HEK293 (cell line): Measurements from ENCODE around the gene VAV2.

ENCODE experiments used
- CTCF ChIA-PET: fragments of 350-600 bp; formaldehyde crosslinking; extraction: SDS; loops from one replicate; lab custom pipeline; 2021; ENCODE audit warnings: antibody characterized with exemption; lab: Yijun Ruan, JAX
- POLR2A ChIA-PET: fragments of 300-600 bp; formaldehyde crosslinking; extraction: SDS; loops from one replicate; lab custom pipeline; 2020; ENCODE audit warnings: antibody characterized with exemption, inconsistent platforms; lab: Yijun Ruan, JAX
- H3K27ac ChIP-seq: fragments of 200-500 bp; sonication (Bioruptor generic); 2 replicates; pipeline ENCODE4 v1.5.1; 2014; ENCODE audit warnings: low read depth, low read length, control low read depth, inconsistent platforms; ENCODE audit errors: extremely low read depth
- H3K36me3 ChIP-seq, 2 experiments: fragments of 200-500 bp in 1 of 2; sonication (Bioruptor generic) in 1 of 2; 1 replicate in 1 of 2; 2 replicates in 1 of 2; pipeline ENCODE4 v1.5.1; 2014 to 2017; ENCODE audit warnings: inconsistent platforms in 2 of 2, low read length in 2 of 2; ENCODE audit not compliant: control insufficient read depth in 2 of 2, insufficient read depth in 1 of 2
- H3K4me1 ChIP-seq: fragments of 200-500 bp; sonication (Bioruptor generic); 2 replicates; pipeline ENCODE4 v1.5.1; 2014; ENCODE audit warnings: mild to moderate bottlenecking, low read length, inconsistent platforms; ENCODE audit not compliant: control insufficient read depth, insufficient read depth
- H3K4me3 ChIP-seq: 2 replicates; pipeline ENCODE4 v1.5.1; 2011; ENCODE audit warnings: low read depth, mild to moderate bottlenecking, control low read depth, low read length, moderate library complexity
- H3K9me3 ChIP-seq: fragments of 200-500 bp; sonication (Bioruptor generic); 2 replicates; pipeline ENCODE4 v1.5.1; 2014; ENCODE audit warnings: low read depth, low read length, inconsistent platforms; ENCODE audit not compliant: control insufficient read depth, insufficient read depth
- KLF1 ChIP-seq: fragments of 450-650 bp; formaldehyde crosslinking; IDR thresholded peaks from 2 replicates; pipeline ENCODE4 v1.5.1; 2016; ENCODE audit warnings: missing biosample characterization, missing genetic modification characterization
- MZF1 ChIP-seq: fragments of 450-650 bp; formaldehyde crosslinking; IDR thresholded peaks from 2 replicates; pipeline ENCODE4 v1.5.1; 2017; ENCODE audit warnings: missing biosample characterization, missing genetic modification characterization, borderline replicate concordance
- ZBTB49 ChIP-seq: fragments of 450-650 bp; formaldehyde crosslinking; IDR thresholded peaks from 2 replicates; pipeline ENCODE4 v1.5.1; 2016; ENCODE audit warnings: missing biosample characterization, missing genetic modification characterization, low read depth
- ZNF132 ChIP-seq: fragments of 450-650 bp; formaldehyde crosslinking; IDR thresholded peaks from 2 replicates; pipeline ENCODE4 v1.5.1; 2017; ENCODE audit warnings: missing biosample characterization, missing genetic modification characterization, borderline replicate concordance
- ZNF155 ChIP-seq: fragments of 450-650 bp; formaldehyde crosslinking; IDR thresholded peaks from 2 replicates; pipeline ENCODE4 v1.5.1; 2016; ENCODE audit warnings: missing biosample characterization, missing genetic modification characterization
- ZNF23 ChIP-seq: fragments of 450-650 bp; formaldehyde crosslinking; IDR thresholded peaks from 2 replicates; pipeline ENCODE4 v1.5.1; 2016; ENCODE audit warnings: missing biosample characterization, missing genetic modification characterization, borderline replicate concordance
- ZNF311 ChIP-seq: fragments of 450-650 bp; formaldehyde crosslinking; IDR thresholded peaks from 2 replicates; pipeline ENCODE4 v1.5.1; 2017; ENCODE audit warnings: missing biosample characterization, missing genetic modification characterization, borderline replicate concordance
- ZNF362 ChIP-seq: fragments of 450-650 bp; formaldehyde crosslinking; IDR thresholded peaks from 2 replicates; pipeline ENCODE4 v1.5.1; 2016; ENCODE audit warnings: missing biosample characterization, missing genetic modification characterization
- ZNF704 ChIP-seq: fragments of 450-650 bp; formaldehyde crosslinking; IDR thresholded peaks from 2 replicates; pipeline ENCODE4 v1.5.1; 2016; ENCODE audit warnings: missing biosample characterization, missing genetic modification characterization
- ZNF776 ChIP-seq: fragments of 450-650 bp; formaldehyde crosslinking; IDR thresholded peaks from 2 replicates; pipeline ENCODE4 v1.5.0; 2017; ENCODE audit warnings: missing biosample characterization, missing genetic modification characterization, borderline replicate concordance
- ZNF843 ChIP-seq: fragments of 450-650 bp; formaldehyde crosslinking; IDR thresholded peaks from 2 replicates; pipeline ENCODE4 v1.5.1; 2016; ENCODE audit warnings: missing biosample characterization, missing genetic modification characterization
- TF ChIP-seq, protein P1 (sequence below): fragments of 450-650 bp; formaldehyde crosslinking; IDR thresholded peaks from 2 replicates; pipeline ENCODE4 v1.5.1; 2016; ENCODE audit warnings: missing biosample characterization, missing genetic modification characterization
- TF ChIP-seq, protein P2 (sequence below): fragments of 450-650 bp; formaldehyde crosslinking; IDR thresholded peaks from 2 replicates; pipeline ENCODE4; 2016; ENCODE audit warnings: missing biosample characterization, missing genetic modification characterization
- TF ChIP-seq, protein P3 (sequence below): fragments of 450-650 bp; formaldehyde crosslinking; IDR thresholded peaks from 2 replicates; pipeline ENCODE4 v1.5.1; 2017; ENCODE audit warnings: missing biosample characterization, missing genetic modification characterization
- TF ChIP-seq, protein P4 (sequence below): fragments of 450-650 bp; formaldehyde crosslinking; IDR thresholded peaks from 2 replicates; pipeline ENCODE4 v1.5.1; 2016; ENCODE audit warnings: missing biosample characterization, missing genetic modification characterization
- TF ChIP-seq, protein P5 (sequence below): fragments of 450-650 bp; formaldehyde crosslinking; IDR thresholded peaks from 2 replicates; pipeline ENCODE4 v1.5.1; 2016; ENCODE audit warnings: missing biosample characterization, missing genetic modification characterization

Gene VAV2

DNA sequence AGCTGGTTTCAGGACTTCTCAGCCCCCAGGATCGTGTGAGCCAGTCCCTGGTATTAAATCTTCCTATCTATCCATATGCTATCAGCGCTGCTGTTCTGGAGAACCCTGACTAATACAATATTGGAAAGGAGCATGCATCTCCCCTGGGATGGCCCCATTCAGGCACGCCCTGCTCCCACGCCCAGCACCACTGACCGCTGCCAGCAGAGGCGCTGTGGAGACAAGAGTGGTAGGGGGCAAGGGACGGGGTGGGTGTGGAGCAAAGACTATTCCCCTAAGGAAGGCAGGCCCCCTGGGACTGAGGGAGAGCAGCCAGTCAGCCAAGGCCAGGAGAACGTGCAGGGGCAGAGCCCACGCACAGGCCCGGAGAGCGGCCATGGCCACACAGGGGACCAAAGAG lies 116.0 kb downstream of the VAV2 start:
- H3K27ac ChIP-seq = no peak overlapping the region
- ChIA-PET POLR2A (no interaction called here), CTCF (interaction anchor here (0.6 to 1.0 kb wide), 3 partner anchors 11 to 118 kb away, joined by 3 read pairs; no protein-coding TSS in a partner anchor)
- no peaks in the 10 kb centered on the region for H3K36me3 ChIP-seq
- H3K9me3 ChIP-seq = no peaks in the 10 kb centered on the region
- no peak overlapping the region for H3K4me3 ChIP-seq
- TF ChIP-seq KLF1 (tag by site-specific recombination) (peak; percentile 33; the same call in 1 of the 2 replicates), ZNF132 (tag by site-specific recombination) (no peak)
- no peaks in the 10 kb centered on the region for H3K4me1 ChIP-seq

GRCh38 chr9:133875131-133875530 lies 117.0 kb downstream of the VAV2 start:
- Histone ChIP-seq H3K4me1 (no peaks in the 10 kb centered on the region), H3K27ac (no peak overlapping the region), H3K9me3 (no peaks in the 10 kb centered on the region), H3K4me3 (no peak overlapping the region), H3K36me3 (no peaks in the 10 kb centered on the region)
- TF ChIP-seq ZBTB49 (tag by site-specific recombination) (no peak), ZNF776 (tag by site-specific recombination) (no peak), ZNF23 (tag by site-specific recombination) (no peak), ZNF843 (tag by site-specific recombination) (no peak), ZNF704 (no peak), MZF1 (tag by site-specific recombination) (no peak), ZNF155 (tag by site-specific recombination) (no peak), ZNF362 (tag by site-specific recombination) (no peak), ZNF311 (tag by site-specific recombination) (no peak)
- TF ChIP-seq, protein P1, sequence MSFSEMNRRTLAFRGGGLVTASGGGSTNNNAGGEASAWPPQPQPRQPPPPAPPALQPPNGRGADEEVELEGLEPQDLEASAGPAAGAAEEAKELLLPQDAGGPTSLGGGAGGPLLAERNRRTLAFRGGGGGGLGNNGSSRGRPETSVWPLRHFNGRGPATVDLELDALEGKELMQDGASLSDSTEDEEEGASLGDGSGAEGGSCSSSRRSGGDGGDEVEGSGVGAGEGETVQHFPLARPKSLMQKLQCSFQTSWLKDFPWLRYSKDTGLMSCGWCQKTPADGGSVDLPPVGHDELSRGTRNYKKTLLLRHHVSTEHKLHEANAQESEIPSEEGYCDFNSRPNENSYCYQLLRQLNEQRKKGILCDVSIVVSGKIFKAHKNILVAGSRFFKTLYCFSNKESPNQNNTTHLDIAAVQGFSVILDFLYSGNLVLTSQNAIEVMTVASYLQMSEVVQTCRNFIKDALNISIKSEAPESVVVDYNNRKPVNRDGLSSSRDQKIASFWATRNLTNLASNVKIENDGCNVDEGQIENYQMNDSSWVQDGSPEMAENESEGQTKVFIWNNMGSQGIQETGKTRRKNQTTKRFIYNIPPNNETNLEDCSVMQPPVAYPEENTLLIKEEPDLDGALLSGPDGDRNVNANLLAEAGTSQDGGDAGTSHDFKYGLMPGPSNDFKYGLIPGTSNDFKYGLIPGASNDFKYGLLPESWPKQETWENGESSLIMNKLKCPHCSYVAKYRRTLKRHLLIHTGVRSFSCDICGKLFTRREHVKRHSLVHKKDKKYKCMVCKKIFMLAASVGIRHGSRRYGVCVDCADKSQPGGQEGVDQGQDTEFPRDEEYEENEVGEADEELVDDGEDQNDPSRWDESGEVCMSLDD (tag by site-specific recombination) = no peak
- TF ChIP-seq, protein P2, sequence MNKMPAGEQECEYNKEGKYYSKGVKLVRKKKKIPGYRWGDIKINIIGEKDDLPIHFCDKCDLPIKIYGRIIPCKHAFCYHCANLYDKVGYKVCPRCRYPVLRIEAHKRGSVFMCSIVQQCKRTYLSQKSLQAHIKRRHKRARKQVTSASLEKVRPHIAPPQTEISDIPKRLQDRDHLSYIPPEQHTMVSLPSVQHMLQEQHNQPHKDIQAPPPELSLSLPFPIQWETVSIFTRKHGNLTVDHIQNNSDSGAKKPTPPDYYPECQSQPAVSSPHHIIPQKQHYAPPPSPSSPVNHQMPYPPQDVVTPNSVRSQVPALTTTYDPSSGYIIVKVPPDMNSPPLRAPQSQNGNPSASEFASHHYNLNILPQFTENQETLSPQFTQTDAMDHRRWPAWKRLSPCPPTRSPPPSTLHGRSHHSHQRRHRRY (tag by site-specific recombination) = no peak
- TF ChIP-seq, protein P3, sequence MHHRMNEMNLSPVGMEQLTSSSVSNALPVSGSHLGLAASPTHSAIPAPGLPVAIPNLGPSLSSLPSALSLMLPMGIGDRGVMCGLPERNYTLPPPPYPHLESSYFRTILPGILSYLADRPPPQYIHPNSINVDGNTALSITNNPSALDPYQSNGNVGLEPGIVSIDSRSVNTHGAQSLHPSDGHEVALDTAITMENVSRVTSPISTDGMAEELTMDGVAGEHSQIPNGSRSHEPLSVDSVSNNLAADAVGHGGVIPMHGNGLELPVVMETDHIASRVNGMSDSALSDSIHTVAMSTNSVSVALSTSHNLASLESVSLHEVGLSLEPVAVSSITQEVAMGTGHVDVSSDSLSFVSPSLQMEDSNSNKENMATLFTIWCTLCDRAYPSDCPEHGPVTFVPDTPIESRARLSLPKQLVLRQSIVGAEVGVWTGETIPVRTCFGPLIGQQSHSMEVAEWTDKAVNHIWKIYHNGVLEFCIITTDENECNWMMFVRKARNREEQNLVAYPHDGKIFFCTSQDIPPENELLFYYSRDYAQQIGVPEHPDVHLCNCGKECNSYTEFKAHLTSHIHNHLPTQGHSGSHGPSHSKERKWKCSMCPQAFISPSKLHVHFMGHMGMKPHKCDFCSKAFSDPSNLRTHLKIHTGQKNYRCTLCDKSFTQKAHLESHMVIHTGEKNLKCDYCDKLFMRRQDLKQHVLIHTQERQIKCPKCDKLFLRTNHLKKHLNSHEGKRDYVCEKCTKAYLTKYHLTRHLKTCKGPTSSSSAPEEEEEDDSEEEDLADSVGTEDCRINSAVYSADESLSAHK (tag by site-specific recombination) = no peak
- TF ChIP-seq, protein P4, sequence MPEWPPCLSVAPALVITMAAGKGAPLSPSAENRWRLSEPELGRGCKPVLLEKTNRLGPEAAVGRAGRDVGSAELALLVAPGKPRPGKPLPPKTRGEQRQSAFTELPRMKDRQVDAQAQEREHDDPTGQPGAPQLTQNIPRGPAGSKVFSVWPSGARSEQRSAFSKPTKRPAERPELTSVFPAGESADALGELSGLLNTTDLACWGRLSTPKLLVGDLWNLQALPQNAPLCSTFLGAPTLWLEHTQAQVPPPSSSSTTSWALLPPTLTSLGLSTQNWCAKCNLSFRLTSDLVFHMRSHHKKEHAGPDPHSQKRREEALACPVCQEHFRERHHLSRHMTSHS = no peak
- TF ChIP-seq, protein P5, sequence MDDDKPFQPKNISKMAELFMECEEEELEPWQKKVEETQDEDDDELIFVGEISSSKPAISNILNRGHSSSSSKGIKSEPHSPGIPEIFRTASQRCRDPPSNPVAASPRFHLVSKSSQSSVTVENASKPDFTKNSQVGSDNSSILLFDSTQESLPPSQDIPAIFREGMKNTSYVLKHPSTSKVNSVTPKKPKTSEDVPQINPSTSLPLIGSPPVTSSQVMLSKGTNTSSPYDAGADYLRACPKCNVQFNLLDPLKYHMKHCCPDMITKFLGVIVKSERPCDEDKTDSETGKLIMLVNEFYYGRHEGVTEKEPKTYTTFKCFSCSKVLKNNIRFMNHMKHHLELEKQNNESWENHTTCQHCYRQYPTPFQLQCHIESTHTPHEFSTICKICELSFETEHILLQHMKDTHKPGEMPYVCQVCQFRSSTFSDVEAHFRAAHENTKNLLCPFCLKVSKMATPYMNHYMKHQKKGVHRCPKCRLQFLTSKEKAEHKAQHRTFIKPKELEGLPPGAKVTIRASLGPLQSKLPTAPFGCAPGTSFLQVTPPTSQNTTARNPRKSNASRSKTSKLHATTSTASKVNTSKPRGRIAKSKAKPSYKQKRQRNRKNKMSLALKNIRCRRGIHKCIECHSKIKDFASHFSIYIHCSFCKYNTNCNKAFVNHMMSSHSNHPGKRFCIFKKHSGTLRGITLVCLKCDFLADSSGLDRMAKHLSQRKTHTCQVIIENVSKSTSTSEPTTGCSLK (tag by site-specific recombination) = no peak
- CTCF ChIA-PET = no interaction called here
- POLR2A ChIA-PET = no interaction called here
